ENCODE results near the gene IL1B. TPM values are rescaled to one million over a fixed set of nuclear protein-coding genes. Genes with fewer than 3 reads are reported as not detected.

The IL1B gene
- total and polyA plus RNA-seq, 4 donors = 1.5 to 3.3 (median 1.7) TPM

- 77% methylated on average over 4 of the region's 4 CpGs for WGBS (ENCODE audit: insufficient coverage)
- H3K36me3 ChIP-seq (ENCODE audit: control insufficient read depth, insufficient read depth, low read length) = no peaks in the 10 kb centered on the region
- H3K27ac ChIP-seq (ENCODE audit: low read depth, low read length) = no peak overlapping the region
- H3K4me1 ChIP-seq (ENCODE audit: control insufficient read depth, insufficient read depth, low read length) = no peaks in the 10 kb centered on the region
- H3K27me3 ChIP-seq (ENCODE audit: control insufficient read depth, insufficient read depth, low read length) = no peaks in the 10 kb centered on the region
- no peak for DNase-seq (ENCODE audit: low read depth in 4 of 6, low spot score in 6 of 6)
- H3K9me3 ChIP-seq (ENCODE audit: control insufficient read depth, insufficient read depth, low read length) = no peaks in the 10 kb centered on the region
- no peak overlapping the region for H3K4me3 ChIP-seq (ENCODE audit: low read depth, low read length)
These were observed 14.9 kb downstream of the IL1B start for GRCh38 chr2:112821682-112822081.

DNA sequence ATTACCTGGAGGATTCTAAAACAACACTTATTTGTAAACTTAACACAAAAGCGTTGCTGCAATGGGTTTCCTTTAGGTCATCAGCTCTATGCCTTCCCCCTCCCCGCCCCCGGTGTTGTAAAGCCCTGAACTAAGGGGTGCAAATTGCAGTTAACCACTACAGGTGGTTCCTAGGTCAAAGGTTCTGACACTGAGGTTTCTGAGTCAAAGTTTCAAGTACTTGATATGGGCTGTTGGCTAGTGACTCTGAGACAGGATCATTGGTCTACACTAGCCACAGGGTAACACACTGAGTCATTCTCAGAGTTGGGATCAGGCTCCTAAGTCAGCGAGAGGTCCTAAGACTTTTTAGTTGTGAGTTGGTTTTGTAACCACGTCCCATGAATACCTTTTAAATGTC is 15.4 kb downstream of the IL1B start:
- DNase-seq (ENCODE audit: low read depth in 4 of 6, low spot score in 6 of 6) = no peak
- no peak overlapping the region for H3K27ac ChIP-seq (ENCODE audit: low read depth, low read length)
- no peaks in the 10 kb centered on the region for H3K27me3 ChIP-seq (ENCODE audit: control insufficient read depth, insufficient read depth, low read length)
- no peaks in the 10 kb centered on the region for H3K36me3 ChIP-seq (ENCODE audit: control insufficient read depth, insufficient read depth, low read length)
- 60% methylated on average over 1 of the region's 5 CpGs for WGBS (ENCODE audit: insufficient coverage)
- no peaks in the 10 kb centered on the region for H3K9me3 ChIP-seq (ENCODE audit: control insufficient read depth, insufficient read depth, low read length)
- H3K4me3 ChIP-seq (ENCODE audit: low read depth, low read length) = no peak overlapping the region
- H3K4me1 ChIP-seq (ENCODE audit: control insufficient read depth, insufficient read depth, low read length) = no peaks in the 10 kb centered on the region

GRCh38 chr2:112820343-112820742 is 16.2 kb downstream of the IL1B start:
- H3K36me3 ChIP-seq (ENCODE audit: control insufficient read depth, insufficient read depth, low read length) = no peaks in the 10 kb centered on the region
- H3K4me1 ChIP-seq (ENCODE audit: control insufficient read depth, insufficient read depth, low read length) = no peaks in the 10 kb centered on the region
- no peaks in the 10 kb centered on the region for H3K9me3 ChIP-seq (ENCODE audit: control insufficient read depth, insufficient read depth, low read length)
- no peak overlapping the region for H3K4me3 ChIP-seq (ENCODE audit: low read depth, low read length)
- no peaks in the 10 kb centered on the region for H3K27me3 ChIP-seq (ENCODE audit: control insufficient read depth, insufficient read depth, low read length)
- no peak for DNase-seq (ENCODE audit: low read depth in 4 of 6, low spot score in 6 of 6)
- no peak overlapping the region for H3K27ac ChIP-seq (ENCODE audit: low read depth, low read length)

DNA sequence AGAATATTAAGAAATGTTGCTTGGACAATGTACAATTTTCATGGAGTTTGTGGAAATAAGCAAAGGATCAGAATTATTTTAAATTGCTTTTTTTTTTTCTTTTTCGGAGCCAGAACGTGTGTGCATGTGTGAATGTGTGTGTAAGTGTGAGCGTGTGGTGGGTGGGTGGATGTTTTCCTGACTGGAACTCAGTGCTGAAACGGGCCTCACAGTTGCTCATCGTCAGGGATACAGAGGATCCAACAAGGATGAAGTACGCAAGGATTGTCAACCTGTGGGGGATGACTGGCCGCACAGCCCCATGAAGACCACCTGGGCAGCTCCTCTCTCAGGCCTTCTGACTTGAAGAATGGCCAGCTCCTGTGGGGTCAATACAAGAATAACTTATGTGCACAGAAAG is 17.5 kb downstream of the IL1B start:
- Histone ChIP-seq H3K4me3 (ENCODE audit: low read depth, low read length) (no peak overlapping the region), H3K4me1 (ENCODE audit: control insufficient read depth, insufficient read depth, low read length) (no peaks in the 10 kb centered on the region), H3K27ac (ENCODE audit: low read depth, low read length) (no peak overlapping the region), H3K9me3 (ENCODE audit: control insufficient read depth, insufficient read depth, low read length) (no peaks in the 10 kb centered on the region), H3K27me3 (ENCODE audit: control insufficient read depth, insufficient read depth, low read length) (no peaks in the 10 kb centered on the region), H3K36me3 (ENCODE audit: control insufficient read depth, insufficient read depth, low read length) (no peaks in the 10 kb centered on the region)
- WGBS (ENCODE audit: insufficient coverage) = 73% methylated on average over 6 of the region's 7 CpGs
- no peak for DNase-seq (ENCODE audit: low read depth in 4 of 6, low spot score in 6 of 6)

DNA sequence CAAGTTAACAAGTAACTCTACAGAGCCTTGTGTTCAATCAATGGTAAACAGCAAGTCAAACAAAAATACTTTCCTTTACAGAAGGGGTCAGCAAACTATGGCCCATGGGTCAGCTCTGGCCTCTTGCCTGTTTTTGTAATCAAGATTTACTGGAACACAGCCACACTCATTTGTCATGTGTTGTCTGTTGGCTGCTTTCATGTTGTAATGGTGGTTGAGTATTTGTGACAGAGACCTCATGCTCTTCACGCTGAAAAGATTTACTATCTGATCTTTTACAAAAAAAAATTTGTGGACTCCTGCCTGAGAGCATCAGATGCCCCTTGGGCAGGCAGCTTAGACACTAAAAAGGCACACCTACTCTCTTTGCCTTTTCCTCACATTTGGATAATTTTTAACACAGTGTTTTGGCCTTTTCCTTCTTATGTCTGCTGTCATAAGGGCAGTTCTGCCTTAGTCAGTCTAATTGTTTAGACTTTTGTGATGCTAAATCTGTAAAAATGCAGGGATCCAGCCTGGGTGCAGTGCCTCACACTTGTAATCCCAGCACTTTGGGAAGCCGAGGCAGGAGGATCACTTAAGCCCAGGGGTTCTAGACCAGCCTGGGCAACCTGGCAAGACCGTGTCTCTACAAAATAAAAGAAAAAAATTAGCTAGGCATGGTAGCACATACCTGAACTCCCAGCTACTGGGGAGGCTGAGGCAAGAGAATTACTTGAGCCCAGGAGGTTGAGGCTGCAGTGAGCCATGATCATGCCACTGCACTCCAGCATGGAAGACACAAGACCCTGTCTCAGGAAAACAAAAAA is 18.3 kb downstream of the IL1B start:
- Histone ChIP-seq H3K4me3 (ENCODE audit: low read depth, low read length) (no peak overlapping the region), H3K27ac (ENCODE audit: low read depth, low read length) (no peak overlapping the region)
- 60% methylated on average over 1 of the region's 3 CpGs for WGBS (ENCODE audit: insufficient coverage)

DNA sequence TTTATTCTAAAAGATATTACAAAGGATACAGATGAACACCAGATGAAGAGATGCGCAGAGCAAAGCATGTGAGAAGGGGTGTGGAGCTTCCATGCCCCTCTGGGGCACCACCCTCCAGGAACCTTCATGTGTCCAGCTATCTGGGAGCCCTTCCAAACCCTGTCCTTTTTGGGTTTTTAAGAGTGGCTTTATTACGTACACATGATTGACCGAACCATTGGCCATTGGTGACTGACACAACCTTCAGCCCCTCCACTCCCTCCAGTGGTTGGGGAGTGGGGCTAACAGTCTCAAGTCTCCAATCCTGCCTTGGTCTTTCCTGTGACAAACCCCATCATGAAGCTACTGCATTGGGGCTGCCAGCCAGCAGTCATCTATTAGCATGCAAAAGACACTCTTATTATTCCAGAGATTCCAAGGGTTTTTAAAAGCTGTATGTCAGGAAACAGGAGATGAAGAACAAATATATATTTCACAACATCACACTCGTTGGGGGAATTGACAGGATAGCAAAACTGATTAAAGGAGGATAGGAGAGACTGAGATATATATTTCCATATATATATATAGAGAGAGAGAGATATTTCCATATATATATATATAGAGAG is 19.4 kb downstream of the IL1B start:
- 60% methylated on average over 1 of the region's 4 CpGs for WGBS (ENCODE audit: insufficient coverage)
- H3K9me3 ChIP-seq (ENCODE audit: control insufficient read depth, insufficient read depth, low read length) = no peaks in the 10 kb centered on the region
- H3K36me3 ChIP-seq (ENCODE audit: control insufficient read depth, insufficient read depth, low read length) = no peaks in the 10 kb centered on the region
- no peak overlapping the region for H3K27ac ChIP-seq (ENCODE audit: low read depth, low read length)
- no peak for DNase-seq (ENCODE audit: low read depth in 4 of 6, low spot score in 6 of 6)
- H3K4me1 ChIP-seq (ENCODE audit: control insufficient read depth, insufficient read depth, low read length) = no peaks in the 10 kb centered on the region
- H3K4me3 ChIP-seq (ENCODE audit: low read depth, low read length) = no peak overlapping the region
- no peaks in the 10 kb centered on the region for H3K27me3 ChIP-seq (ENCODE audit: control insufficient read depth, insufficient read depth, low read length)

More for the DNA sequence above, 18.3 kb downstream of the IL1B start:
- Histone ChIP-seq H3K27me3 (ENCODE audit: control insufficient read depth, insufficient read depth, low read length) (no peaks in the 10 kb centered on the region), H3K36me3 (ENCODE audit: control insufficient read depth, insufficient read depth, low read length) (no peaks in the 10 kb centered on the region), H3K9me3 (ENCODE audit: control insufficient read depth, insufficient read depth, low read length) (no peaks in the 10 kb centered on the region), H3K4me1 (ENCODE audit: control insufficient read depth, insufficient read depth, low read length) (no peaks in the 10 kb centered on the region)
- no peak for DNase-seq (ENCODE audit: low read depth in 4 of 6, low spot score in 6 of 6)

DNA sequence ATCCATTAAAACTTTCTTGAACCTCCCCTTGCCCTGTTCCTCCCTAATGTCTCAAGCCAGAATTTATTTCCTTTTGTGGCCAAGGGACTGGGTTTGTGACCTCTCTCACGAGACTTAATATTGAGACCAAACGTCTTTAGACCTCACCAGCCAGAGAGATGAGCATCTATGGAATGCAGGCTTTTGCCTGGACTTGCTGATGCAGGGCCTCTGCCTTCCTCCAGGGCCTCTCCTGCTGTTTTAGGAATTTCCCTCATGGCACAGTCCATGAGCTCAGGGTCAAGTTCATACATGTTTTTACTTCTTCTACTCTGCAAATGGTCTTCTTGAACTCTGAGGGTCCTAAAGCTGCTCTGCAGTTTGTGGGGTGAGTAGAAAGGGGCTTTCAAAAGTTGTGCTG is 22.3 kb downstream of the IL1B start:
- Histone ChIP-seq H3K36me3 (ENCODE audit: control insufficient read depth, insufficient read depth, low read length) (no peaks in the 10 kb centered on the region), H3K27me3 (ENCODE audit: control insufficient read depth, insufficient read depth, low read length) (no peaks in the 10 kb centered on the region), H3K27ac (ENCODE audit: low read depth, low read length) (no peak overlapping the region), H3K9me3 (ENCODE audit: control insufficient read depth, insufficient read depth, low read length) (no peaks in the 10 kb centered on the region), H3K4me1 (ENCODE audit: control insufficient read depth, insufficient read depth, low read length) (peaks cover 6% of the 10 kb centered on the region), H3K4me3 (ENCODE audit: low read depth, low read length) (no peak overlapping the region)
- DNase-seq (ENCODE audit: low read depth in 4 of 6, low spot score in 6 of 6) = peak in 1 of 6 donors; percentile 30
- WGBS (ENCODE audit: insufficient coverage) = 48% methylated on average over 2 of the region's 2 CpGs

GRCh38 chr2:112813280-112813966 is 23.2 kb downstream of the IL1B start:
- Histone ChIP-seq H3K36me3 (ENCODE audit: control insufficient read depth, insufficient read depth, low read length) (no peaks in the 10 kb centered on the region), H3K27ac (ENCODE audit: low read depth, low read length) (no peak overlapping the region), H3K27me3 (ENCODE audit: control insufficient read depth, insufficient read depth, low read length) (no peaks in the 10 kb centered on the region), H3K9me3 (ENCODE audit: control insufficient read depth, insufficient read depth, low read length) (no peaks in the 10 kb centered on the region), H3K4me3 (ENCODE audit: low read depth, low read length) (no peak overlapping the region), H3K4me1 (ENCODE audit: control insufficient read depth, insufficient read depth, low read length) (peaks cover 6% of the 10 kb centered on the region)
- DNase-seq (ENCODE audit: low read depth in 4 of 6, low spot score in 6 of 6) = no peak
- WGBS (ENCODE audit: insufficient coverage) = 83% methylated on average over 5 of the region's 10 CpGs

DNA sequence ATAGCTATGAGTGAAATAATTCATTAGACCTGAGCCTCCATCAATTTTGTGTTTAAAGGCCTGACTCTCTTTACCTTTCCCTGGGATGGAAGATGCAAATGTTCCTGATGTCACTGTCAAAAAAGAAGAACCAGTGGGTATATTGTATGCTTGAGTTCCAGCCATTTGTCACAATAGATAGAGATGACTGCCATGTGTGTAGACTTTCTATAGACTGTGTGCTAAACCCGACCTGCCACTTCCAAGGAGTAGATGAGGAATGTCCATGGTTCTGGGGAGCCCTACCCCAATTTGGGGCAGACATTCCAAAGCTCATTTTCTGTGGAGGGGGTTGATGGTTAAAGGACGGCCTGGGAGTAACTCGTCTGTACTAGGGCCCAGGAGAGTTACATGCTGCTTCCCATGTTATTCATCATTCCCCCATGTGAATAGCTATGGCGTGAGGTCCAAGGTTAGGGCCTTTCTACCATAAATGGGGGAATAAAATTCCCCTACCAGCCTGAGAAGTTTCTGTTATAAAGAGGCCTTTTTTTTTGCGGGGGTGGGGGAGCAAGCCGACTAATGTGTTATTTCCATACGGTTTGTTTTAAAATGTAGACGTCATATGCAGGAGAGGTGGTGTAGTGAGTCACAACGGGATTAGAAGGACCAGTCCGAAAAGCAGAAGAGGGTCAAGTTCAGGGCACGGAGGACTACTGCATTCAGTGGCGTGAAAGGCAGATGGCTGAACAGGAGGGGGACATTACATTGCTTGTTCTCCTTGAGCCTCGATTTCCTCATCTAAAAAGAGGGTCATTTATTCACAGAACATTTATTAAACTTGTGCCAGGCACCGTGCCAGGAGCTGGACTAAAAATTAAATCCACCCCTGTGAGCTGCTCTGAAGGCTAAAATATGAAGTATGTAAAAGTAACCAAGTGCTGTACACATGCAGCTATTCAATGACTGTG is 24.0 kb downstream of the IL1B start:
- DNase-seq (ENCODE audit: low read depth in 4 of 6, low spot score in 6 of 6) = peak in 1 of 6 donors; percentile 17
- Histone ChIP-seq H3K27ac (ENCODE audit: low read depth, low read length) (peak overlapping the region; percentile 52), H3K4me3 (ENCODE audit: low read depth, low read length) (no peak overlapping the region), H3K27me3 (ENCODE audit: control insufficient read depth, insufficient read depth, low read length) (no peaks in the 10 kb centered on the region), H3K9me3 (ENCODE audit: control insufficient read depth, insufficient read depth, low read length) (no peaks in the 10 kb centered on the region), H3K4me1 (ENCODE audit: control insufficient read depth, insufficient read depth, low read length) (peaks cover 6% of the 10 kb centered on the region), H3K36me3 (ENCODE audit: control insufficient read depth, insufficient read depth, low read length) (no peaks in the 10 kb centered on the region)
- WGBS (ENCODE audit: insufficient coverage) = 42% methylated on average over 8 of the region's 14 CpGs

All from spinal cord (tissue), 10 donors.